Activated CD8-positive, alpha-beta memory T cell treated with anti-CD3 and anti-CD28 coated beads, Interleukin-2, amount 50 U/mL, for 4 hours (primary cell): ENCODE results near the gene C19orf44.
A peak's percentile ranks its signal among the peaks of the same experiment; 100 is the strongest.

Experiments used
- DNase-seq: peaks from one replicate; pipeline ENCODE4 v3.0.0-alpha.2; 2020

C19orf44 gene

GRCh38 chr19:16518483-16519229, 22.5 kb downstream of the C19orf44 start:
- DNase-seq = no peak

GRCh38 chr19:16519230-16519687, 23.1 kb downstream of the C19orf44 start:
- no peak for DNase-seq

GRCh38 chr19:16520074-16520973, 24.1 kb downstream of the C19orf44 start:
- DNase-seq = no peak

DNA sequence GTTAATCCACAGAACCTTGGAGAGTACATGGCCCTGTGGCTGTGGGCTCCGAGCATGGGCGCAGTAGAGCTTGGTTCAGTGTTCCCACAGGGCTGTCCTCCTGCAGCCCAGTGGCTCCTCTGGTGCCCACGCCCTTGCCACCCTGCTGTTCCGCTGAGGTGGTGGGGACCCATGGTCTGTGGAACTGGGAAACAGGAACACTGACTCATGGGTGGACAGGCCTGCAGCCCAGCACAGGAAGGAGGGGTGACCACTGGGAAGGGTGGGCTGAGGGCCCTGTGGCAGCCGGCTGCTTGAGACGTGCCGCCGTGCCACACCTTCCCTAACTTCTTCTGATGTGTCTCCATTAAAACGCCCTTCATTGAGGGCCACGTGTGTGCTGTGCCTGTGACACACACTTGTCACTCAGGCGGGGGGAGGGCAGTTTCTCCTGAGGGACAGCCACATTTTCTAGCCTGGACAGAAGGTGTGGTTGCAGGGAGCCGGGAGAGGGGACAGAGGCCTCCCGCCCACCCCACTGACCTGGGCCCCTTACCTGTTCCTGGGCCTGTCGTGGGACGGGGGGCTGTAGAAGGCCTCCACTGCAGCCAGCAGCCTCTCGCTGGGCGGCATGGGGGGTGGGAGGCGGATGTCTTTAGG, 24.9 kb downstream of the C19orf44 start:
- DNase-seq = no peak

DNA sequence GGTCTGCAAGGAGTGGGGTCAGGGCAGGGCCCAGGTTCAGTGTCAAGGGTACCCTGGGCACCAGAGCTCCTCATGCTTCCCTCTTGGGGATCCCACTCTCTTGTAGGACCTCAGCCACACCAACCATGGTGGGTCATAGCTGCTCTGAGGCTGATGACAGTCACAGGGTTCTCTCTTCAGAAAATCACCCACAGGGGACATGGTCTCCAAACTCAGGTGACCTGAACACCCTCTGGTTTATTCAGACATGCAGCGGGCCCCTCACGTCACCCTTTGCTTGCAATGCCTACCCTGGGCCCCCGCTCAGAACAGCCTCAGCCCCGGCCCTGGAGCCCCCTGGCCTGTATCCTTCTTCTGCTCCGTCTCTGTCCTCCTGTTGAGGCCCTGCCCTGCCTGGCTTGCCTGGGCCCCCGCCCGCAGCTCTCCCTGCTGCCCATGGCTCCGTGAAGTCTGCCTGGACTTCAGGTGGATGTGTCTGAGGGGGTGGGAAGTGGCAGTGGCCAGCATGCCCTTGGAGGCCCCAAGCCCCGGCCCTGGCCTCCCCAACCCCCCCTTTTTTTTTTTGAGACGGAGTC, 25.6 kb downstream of the C19orf44 start:
- DNase-seq = no peak

DNA sequence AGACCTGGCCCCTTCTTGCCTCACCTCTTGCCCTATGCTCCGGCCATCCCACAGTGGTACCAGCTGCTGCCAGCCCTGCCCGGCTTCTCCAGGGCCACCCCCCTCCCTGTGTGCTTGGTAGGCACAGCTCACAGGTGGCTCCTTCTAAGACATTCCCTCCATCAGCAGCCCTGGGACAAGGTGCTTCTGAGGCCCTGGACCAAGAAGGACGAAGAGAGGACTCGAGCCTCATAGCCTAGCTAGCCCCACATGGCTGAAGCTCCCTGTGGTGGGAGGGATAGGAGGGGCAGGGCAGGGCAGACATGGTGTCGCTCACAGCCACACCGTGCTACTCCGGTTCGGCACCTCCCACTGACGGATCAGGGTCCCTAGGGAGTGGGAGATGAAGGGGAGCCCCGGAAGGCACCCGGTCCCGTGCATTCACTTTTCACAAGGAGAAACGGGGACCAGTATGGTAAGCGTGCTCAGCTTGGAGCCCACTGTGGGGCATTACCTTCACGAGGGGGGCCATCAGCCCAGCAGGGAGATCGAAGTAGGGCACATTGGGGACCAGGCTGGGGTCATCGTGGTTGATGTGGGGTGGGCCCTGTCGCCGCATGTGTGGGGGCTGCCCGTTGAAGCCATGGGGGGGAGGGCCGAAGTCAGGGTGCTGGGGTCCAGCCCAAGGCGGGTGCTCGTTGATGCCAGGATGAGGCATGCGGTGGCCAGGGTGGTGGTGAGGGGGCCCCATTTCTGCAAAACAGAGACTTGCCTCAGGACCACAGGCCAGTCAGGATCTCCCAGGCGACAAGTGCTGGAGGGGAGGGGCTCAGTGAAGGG, 26.6 kb downstream of the C19orf44 start:
- no peak for DNase-seq

GRCh38 chr19:16524991-16525734, 29.0 kb downstream of the C19orf44 start:
- no peak for DNase-seq

DNA sequence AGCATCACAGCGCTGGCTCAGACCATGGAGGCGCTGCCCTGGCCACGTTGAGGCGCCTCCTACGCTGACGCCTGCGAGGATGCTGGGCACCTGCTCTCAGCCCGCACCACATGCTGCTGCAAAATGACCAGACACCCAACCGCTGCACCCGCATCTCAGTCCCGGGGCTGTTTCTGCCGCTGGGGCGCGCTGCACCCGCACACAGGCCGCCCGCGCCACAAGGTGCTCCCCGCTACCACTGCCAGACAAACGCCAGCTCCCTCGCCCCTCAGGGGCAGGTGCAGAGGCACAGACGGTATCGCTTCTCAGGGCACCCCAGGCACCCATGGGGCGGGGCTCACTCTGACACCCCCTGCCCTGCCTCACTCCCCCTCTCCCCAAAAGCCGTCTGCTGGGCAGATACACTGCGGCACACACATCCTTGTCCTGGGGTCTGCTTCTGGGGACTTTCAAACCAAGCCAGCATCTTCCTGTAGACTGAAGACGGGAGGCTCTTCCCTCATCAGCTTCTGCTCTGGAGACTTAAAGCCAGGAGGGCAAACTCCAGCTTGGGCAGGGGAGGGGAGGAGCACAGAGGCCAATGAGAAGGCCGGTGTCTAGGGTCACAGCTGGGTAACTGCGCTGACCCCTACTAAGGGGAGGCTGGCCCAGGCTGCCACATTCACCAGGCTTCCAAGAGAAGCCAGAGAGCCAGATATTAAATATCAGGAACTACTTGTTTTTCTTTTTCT, 29.7 kb downstream of the C19orf44 start:
- DNase-seq = no peak

DNA sequence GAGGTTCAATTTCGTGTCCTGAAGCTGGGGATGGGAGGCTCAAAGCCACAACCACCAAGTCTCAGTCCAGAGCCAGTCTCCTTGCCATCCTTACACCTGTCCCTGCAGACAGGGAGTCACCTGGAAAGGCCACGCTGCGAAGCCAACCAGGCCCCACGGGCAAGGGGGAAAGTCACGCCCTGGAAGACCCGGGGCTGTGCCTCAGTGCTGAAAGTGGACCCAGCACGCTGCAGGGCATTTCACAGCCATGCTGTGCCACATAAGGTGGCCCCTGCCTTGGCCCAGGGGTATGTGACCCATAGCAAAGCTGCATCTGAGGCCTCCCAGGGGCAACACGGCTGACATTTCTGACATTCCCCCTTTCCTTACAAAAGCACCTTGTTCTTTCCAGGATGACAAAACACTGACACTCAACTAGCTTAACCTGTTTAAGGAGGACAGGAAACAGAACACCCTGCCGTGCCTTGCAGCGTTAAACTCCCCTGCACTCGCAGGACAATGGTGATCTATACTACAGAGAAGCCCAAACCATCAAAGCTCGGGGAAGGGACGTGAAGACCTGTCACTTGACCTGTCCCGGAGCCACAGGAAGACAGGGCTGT, 31.2 kb downstream of the C19orf44 start:
- DNase-seq = no peak

GRCh38 chr19:16527971-16528521, 31.9 kb downstream of the C19orf44 start:
- DNase-seq = peak; percentile 38

GRCh38 chr19:16529466-16530144, 33.4 kb downstream of the C19orf44 start:
- DNase-seq = no peak

DNA sequence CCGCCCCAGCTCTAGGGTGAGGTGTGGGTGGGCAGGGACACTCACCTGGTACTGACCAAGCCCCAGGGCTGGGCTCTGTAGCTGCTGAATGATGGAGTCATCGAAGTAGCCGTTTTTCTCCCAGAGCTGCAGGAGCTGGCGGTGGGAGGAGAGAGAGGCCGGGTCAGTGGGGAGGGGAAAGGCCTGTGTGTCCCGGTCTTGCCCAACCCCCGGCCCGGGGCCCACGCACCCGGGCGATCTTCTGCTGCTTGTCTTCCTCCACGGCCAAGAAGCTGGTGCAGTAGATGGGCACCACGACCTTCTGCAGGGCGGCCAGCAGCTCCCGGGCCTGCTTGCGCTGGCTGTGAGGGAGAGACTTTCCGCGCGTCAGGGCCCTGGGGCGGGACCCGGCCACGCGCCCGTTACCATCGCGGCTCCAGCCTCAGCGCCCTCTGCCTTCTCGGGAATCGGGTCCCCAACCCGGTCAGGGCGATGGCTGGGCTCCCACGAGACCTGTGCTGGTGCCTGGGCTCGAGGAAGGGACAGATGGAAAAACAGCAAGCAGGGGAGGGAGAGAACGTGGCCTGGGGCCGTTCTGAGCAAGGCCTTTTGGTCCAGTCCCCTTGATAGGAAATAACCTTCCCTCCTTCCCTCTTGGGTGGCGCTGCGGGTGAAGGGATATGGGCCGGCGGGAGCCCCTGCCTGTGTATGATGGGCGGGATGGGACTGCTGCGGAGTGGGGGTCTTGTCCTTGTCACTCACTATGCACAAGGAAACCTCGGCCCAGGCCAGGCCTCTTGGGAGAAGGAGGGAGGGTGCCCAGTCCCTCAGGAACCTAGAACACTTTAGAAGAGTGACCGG, 34.6 kb downstream of the C19orf44 start:
- DNase-seq = no peak

DNA sequence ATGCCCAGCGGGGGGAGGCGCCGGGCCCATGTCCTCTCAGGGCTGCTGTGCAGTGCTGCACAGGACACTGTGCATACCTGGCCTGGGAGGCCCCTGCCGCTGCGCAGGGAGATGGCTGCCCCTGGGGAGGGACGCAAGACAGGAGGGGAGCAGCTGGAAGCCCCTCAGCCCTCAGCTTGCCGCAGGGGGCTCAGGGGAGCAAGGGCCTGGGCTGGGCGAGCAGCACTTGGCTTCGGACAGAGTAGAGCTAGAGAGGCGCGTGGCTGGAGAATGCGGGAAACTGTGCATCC, 35.1 kb downstream of the C19orf44 start:
- DNase-seq = no peak

DNA sequence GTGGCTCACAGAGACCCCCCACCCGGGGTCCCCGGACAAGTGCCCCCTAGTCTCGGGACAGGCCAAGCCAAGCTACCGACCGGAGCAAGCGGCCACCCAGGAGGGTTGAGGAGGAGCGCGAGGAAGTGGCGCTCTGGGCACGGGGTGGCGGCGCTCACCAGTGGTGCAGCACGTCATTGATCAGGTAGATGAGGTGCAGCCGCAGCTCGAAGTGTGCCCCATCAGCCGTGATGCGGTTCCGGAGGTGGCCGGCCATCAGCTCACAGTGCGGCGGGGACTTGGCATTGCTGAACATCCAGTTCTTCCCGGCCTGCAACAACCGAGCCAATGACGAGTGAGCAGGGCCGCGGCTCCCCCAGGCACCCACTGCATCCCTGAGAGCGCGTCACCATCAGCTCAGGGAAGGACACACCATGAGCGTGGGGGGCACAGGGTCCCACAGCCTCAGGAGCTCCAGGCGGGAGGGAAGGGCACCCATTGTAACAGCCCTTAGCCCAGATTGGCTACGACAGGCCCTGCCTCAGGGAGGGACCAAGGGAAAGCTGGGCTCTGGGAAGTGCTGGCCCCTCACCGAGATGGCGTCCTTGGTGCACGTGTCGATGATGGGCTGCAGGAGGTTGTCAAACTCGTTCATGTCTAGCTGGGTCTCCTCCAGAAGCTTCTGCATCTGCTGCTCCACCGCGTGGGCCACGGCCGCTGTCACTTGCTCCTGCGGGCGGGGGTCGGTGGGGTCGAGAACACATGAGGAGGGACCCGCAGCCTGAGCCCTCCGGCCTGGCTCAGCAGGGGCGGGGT, 36.4 kb downstream of the C19orf44 start:
- DNase-seq = no peak

DNA sequence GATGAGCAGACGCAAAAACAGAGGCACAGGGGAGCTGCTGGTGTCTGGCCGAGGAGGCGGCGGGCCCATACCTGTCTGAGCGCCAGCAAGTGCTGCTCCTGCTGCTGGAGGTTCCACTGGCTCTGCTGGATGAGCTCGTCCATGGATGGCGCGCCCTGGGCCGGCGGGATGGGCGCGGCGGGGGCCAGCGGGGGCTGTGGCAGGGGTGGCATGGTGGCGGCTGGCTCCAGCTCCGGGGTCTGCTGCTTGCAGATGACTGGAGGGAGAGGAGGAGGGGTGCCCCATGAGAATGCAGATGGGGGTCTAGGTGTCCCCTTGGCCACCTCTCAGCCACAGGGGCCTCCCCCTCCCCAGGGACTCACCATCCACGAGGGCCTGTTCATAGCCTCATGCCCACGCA, 39.2 kb downstream of the C19orf44 start:
- no peak for DNase-seq

GRCh38 chr19:16536130-16536529, 39.9 kb downstream of the C19orf44 start:
- DNase-seq = no peak

- DNase-seq = no peak
These were observed 40.9 kb downstream of the C19orf44 start for GRCh38 chr19:16537111-16537510.

DNA sequence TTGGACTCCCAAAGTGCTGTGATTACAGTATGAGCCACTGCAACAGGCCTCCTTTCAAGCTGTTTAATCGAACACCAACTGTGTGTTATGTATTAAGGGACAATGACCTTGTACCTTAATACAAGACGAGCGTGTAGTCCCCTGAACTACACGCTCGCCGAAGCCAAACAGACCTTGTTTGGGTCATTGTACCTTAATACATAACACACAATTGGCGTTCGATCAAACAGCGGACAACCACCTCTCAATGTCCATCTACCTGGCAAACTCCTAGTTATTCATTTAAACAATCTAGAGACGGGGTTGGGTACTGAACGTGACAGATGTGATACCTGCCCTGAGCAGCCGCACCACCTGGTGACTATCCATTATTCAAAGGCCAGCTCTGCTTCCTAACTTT, 44.8 kb downstream of the C19orf44 start:
- no peak for DNase-seq
